HEK293T (cell line): ENCODE data around the gene ATF7.

ENCODE experiments used
- CTCF ChIA-PET: fragments of 350-600 bp; formaldehyde crosslinking; extraction: SDS; loops from one replicate; lab custom pipeline; 2021; ENCODE audit warnings: antibody characterized with exemption, inconsistent platforms; lab: Yijun Ruan, JAX
- POLR2A ChIA-PET: fragments of 350-600 bp; formaldehyde crosslinking; extraction: SDS; loops from one replicate; lab custom pipeline; 2020; ENCODE audit warnings: antibody characterized with exemption, inconsistent platforms; lab: Yijun Ruan, JAX
- DNase-seq: peaks from one replicate; pipeline ENCODE4 v3.0.0; 2012; ENCODE audit warnings: mixed read lengths; ENCODE audit errors: extremely low spot score
- ARNT ChIP-seq: fragments of 450-650 bp; IDR thresholded peaks from 2 replicates; pipeline ENCODE4 v1.6.1; 2017; ENCODE audit warnings: mild to moderate bottlenecking
- BHLHE40 ChIP-seq: fragments of 450-650 bp; IDR thresholded peaks from 2 replicates; pipeline ENCODE4 v1.6.1; 2016; ENCODE audit warnings: mild to moderate bottlenecking, moderate library complexity, borderline replicate concordance
- CTBP1 ChIP-seq: fragments of 450-650 bp; IDR thresholded peaks from 2 replicates; pipeline ENCODE4 v1.6.1; 2016; ENCODE audit warnings: borderline replicate concordance
- ELF4 ChIP-seq: fragments of 450-650 bp; IDR thresholded peaks from 2 replicates; pipeline ENCODE4 v1.6.1; 2017; ENCODE audit warnings: antibody characterized with exemption
- FOXA1 ChIP-seq: fragments of 450-650 bp; IDR thresholded peaks from 2 replicates; pipeline ENCODE4 v1.6.1; 2016; ENCODE audit warnings: mild to moderate bottlenecking
- FOXK2 ChIP-seq: fragments of 450-650 bp; IDR thresholded peaks from 2 replicates; pipeline ENCODE4 v1.6.1; 2016; ENCODE audit warnings: mild to moderate bottlenecking
- FOXM1 ChIP-seq: fragments of 450-650 bp; IDR thresholded peaks from 2 replicates; pipeline ENCODE4 v1.6.1; 2017; ENCODE audit warnings: mild to moderate bottlenecking, borderline replicate concordance
- HDGF ChIP-seq: fragments of 450-650 bp; IDR thresholded peaks from 2 replicates; pipeline ENCODE4 v1.6.1; 2017; ENCODE audit warnings: antibody characterized with exemption, borderline replicate concordance
- L3MBTL2 ChIP-seq: fragments of 450-650 bp; conservative IDR thresholded peaks from 2 replicates; pipeline ENCODE4 v1.6.1; 2016; ENCODE audit warnings: mild to moderate bottlenecking
- LEF1 ChIP-seq: fragments of 450-650 bp; IDR thresholded peaks from 2 replicates; pipeline ENCODE4 v1.6.1; 2017; ENCODE audit warnings: mild to moderate bottlenecking, borderline replicate concordance
- NFRKB ChIP-seq: fragments of 450-650 bp; IDR thresholded peaks from 2 replicates; pipeline ENCODE4 v1.6.1; 2016; ENCODE audit warnings: mild to moderate bottlenecking, moderate library complexity
- SP1 ChIP-seq: fragments of 450-650 bp; IDR thresholded peaks from 2 replicates; pipeline ENCODE4 v1.6.1; 2017
- SUZ12 ChIP-seq: fragments of 450-650 bp; IDR thresholded peaks from 2 replicates; pipeline ENCODE4 v1.6.1; 2016; ENCODE audit warnings: mild to moderate bottlenecking
- TARDBP ChIP-seq: fragments of 450-650 bp; IDR thresholded peaks from 2 replicates; pipeline ENCODE4 v1.6.1; 2016
- ZNF384 ChIP-seq: fragments of 450-650 bp; IDR thresholded peaks from 2 replicates; pipeline ENCODE4 v1.6.1; 2016
- TF ChIP-seq, protein P1 (sequence below): fragments of 450-650 bp; IDR thresholded peaks from 2 replicates; pipeline ENCODE4 v1.6.1; 2016

The ATF7 gene

GRCh38 chr12:53664936-53665335 lies 38.8 kb upstream of the ATF7 start:
- ChIA-PET CTCF (interaction anchor here (1.3 kb wide), 1 partner anchor 10 kb away, joined by 3 read pairs; the partner anchor contains the start of gene ATP5MC2), POLR2A (interaction anchor here (2.5 kb wide), 1 partner anchor 11 kb away, joined by 12 read pairs; the partner anchor contains the start of gene ATP5MC2)
- DNase-seq = no peak
- TF ChIP-seq L3MBTL2 (no peak), SP1 (no peak), FOXM1 (no peak), HDGF (no peak), TARDBP (no peak), LEF1 (no peak), ZNF384 (no peak), CTBP1 (no peak), BHLHE40 (no peak), FOXK2 (no peak)

GRCh38 chr12:53664191-53664590 lies 38.0 kb upstream of the ATF7 start:
- TF ChIP-seq NFRKB = no peak
- no peak for TF ChIP-seq LEF1
- TF ChIP-seq ARNT = no peak
- no peak for TF ChIP-seq SUZ12
- ChIA-PET POLR2A (interaction anchor here (2.5 kb wide), 1 partner anchor 11 kb away, joined by 12 read pairs; the partner anchor contains the start of gene ATP5MC2), CTCF (interaction anchor here (1.3 kb wide), 1 partner anchor 11 kb away, joined by 3 read pairs; the partner anchor contains the start of gene ATP5MC2)
- no peak for DNase-seq

DNA sequence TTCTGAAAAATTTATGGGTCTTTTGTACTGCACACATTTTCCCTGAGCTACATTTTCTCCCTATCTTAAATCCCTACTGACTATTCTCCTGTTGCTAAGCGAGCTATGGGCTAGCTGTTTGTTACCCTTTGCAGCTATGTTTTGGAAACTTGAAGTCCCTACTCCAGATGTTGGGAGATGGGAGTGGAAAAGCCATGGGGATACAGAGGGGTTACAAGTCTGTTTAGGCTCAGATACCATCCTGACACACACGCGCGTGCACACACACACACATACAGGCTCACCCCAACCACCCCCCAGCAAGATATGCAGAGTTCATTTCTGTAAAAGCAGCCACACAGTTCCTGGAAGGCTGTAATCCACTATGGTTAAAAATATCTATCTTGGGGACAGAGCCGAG lies 33.9 kb upstream of the ATF7 start:
- DNase-seq = no peak
- TF ChIP-seq FOXM1 = no peak
- TF ChIP-seq NFRKB = no peak
- TF ChIP-seq BHLHE40 = no peak
- no peak for TF ChIP-seq ARNT
- TF ChIP-seq FOXK2 = no peak
- TF ChIP-seq, protein P1, sequence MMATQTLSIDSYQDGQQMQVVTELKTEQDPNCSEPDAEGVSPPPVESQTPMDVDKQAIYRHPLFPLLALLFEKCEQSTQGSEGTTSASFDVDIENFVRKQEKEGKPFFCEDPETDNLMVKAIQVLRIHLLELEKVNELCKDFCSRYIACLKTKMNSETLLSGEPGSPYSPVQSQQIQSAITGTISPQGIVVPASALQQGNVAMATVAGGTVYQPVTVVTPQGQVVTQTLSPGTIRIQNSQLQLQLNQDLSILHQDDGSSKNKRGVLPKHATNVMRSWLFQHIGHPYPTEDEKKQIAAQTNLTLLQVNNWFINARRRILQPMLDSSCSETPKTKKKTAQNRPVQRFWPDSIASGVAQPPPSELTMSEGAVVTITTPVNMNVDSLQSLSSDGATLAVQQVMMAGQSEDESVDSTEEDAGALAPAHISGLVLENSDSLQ = no peak
- TF ChIP-seq L3MBTL2 = no peak
- TF ChIP-seq ELF4 = no peak
- no peak for TF ChIP-seq FOXA1
- no peak for TF ChIP-seq SP1
- no peak for TF ChIP-seq LEF1
- TF ChIP-seq SUZ12 = no peak
- no peak for TF ChIP-seq HDGF
- TF ChIP-seq ZNF384 = no peak
- TF ChIP-seq TARDBP = no peak
- TF ChIP-seq CTBP1 = no peak
- CTCF ChIA-PET = no interaction called here
- POLR2A ChIA-PET = interaction anchor here (0.9 to 4.4 kb wide), 3 partner anchors 16 to 159 kb away, joined by 3 to 26 read pairs (median 4); partner anchors contain the start of gene ATP5MC2

DNA sequence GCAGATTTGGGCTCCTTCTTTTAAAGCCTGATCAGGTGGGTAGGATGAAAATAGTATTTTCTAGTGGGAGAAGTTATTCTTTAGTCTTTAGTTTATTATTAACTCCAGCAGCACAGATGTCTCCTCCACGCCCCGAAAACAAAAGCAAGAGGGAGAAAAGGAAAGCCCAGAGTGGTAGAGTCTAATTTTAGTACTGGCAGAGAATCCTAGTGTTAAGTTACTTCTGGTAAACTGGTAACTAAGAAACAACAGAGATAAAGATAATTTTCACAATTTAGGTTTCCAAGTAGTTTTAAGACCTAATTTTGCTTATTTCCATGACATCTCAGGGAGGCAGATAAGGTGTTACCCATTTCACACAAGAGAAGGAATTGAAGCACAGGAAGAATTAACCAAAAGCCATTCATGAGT lies 33.4 kb upstream of the ATF7 start:
- no peak for TF ChIP-seq FOXA1
- TF ChIP-seq HDGF = no peak
- no peak for TF ChIP-seq TARDBP
- no peak for TF ChIP-seq NFRKB
- no peak for TF ChIP-seq LEF1
- no peak for TF ChIP-seq FOXM1
- TF ChIP-seq SP1 = no peak
- TF ChIP-seq CTBP1 = no peak
- ChIA-PET POLR2A (interaction anchor here (0.9 to 4.4 kb wide), 3 partner anchors 16 to 159 kb away, joined by 3 to 26 read pairs (median 4); partner anchors contain the start of gene ATP5MC2), CTCF (no interaction called here)
- no peak for DNase-seq

GRCh38 chr12:53659011-53659551 lies 32.9 kb upstream of the ATF7 start:
- DNase-seq = no peak
- ChIA-PET CTCF (no interaction called here), POLR2A (interaction anchor here (4.4 kb wide), 1 partner anchor 17 kb away, joined by 26 read pairs; the partner anchor contains the start of gene ATP5MC2)

GRCh38 chr12:53657041-53657440 lies 30.9 kb upstream of the ATF7 start:
- DNase-seq = no peak
- ChIA-PET POLR2A (interaction anchor here (4.4 kb wide), 1 partner anchor 19 kb away, joined by 26 read pairs; the partner anchor contains the start of gene ATP5MC2), CTCF (no interaction called here)
- TF ChIP-seq NFRKB (no peak), SP1 (no peak), CTBP1 (no peak), SUZ12 (no peak), BHLHE40 (no peak), LEF1 (no peak), HDGF (no peak), FOXA1 (no peak), ELF4 (no peak), ARNT (no peak), ZNF384 (no peak), L3MBTL2 (no peak), FOXK2 (no peak), TARDBP (no peak), FOXM1 (no peak)
- TF ChIP-seq, protein P1 = no peak

More at GRCh38 chr12:53659011-53659551, 32.9 kb upstream of the ATF7 start:
- TF ChIP-seq FOXM1 = no peak
- no peak for TF ChIP-seq FOXK2
- no peak for TF ChIP-seq FOXA1
- TF ChIP-seq BHLHE40 = no peak
- TF ChIP-seq NFRKB = no peak
- TF ChIP-seq CTBP1 = no peak
- TF ChIP-seq SUZ12 = no peak
- TF ChIP-seq LEF1 = no peak
- TF ChIP-seq SP1 = no peak
- TF ChIP-seq HDGF = no peak
- no peak for TF ChIP-seq ZNF384
- TF ChIP-seq ARNT = no peak
- TF ChIP-seq, protein P1 = no peak
- no peak for TF ChIP-seq ELF4
- no peak for TF ChIP-seq TARDBP
- no peak for TF ChIP-seq L3MBTL2
